GM12801 (cell line): ENCODE data around the gene TMPRSS7.

Source experiments
- TF ChIP-seq, protein P1 (sequence below): IDR thresholded peaks from one replicate; pipeline ENCODE4 v1.5.1; 2011; ENCODE audit warnings: control low read depth; ENCODE audit not compliant: insufficient read length; ENCODE audit errors: extremely low read depth

Gene TMPRSS7

GRCh38 chr3:112095731-112096130, 61.2 kb downstream of the TMPRSS7 start:
- TF ChIP-seq, protein P1, sequence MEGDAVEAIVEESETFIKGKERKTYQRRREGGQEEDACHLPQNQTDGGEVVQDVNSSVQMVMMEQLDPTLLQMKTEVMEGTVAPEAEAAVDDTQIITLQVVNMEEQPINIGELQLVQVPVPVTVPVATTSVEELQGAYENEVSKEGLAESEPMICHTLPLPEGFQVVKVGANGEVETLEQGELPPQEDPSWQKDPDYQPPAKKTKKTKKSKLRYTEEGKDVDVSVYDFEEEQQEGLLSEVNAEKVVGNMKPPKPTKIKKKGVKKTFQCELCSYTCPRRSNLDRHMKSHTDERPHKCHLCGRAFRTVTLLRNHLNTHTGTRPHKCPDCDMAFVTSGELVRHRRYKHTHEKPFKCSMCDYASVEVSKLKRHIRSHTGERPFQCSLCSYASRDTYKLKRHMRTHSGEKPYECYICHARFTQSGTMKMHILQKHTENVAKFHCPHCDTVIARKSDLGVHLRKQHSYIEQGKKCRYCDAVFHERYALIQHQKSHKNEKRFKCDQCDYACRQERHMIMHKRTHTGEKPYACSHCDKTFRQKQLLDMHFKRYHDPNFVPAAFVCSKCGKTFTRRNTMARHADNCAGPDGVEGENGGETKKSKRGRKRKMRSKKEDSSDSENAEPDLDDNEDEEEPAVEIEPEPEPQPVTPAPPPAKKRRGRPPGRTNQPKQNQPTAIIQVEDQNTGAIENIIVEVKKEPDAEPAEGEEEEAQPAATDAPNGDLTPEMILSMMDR, result no peak

GRCh38 chr3:112096176-112096575, 61.6 kb downstream of the TMPRSS7 start:
- TF ChIP-seq, protein P1, result no peak

DNA sequence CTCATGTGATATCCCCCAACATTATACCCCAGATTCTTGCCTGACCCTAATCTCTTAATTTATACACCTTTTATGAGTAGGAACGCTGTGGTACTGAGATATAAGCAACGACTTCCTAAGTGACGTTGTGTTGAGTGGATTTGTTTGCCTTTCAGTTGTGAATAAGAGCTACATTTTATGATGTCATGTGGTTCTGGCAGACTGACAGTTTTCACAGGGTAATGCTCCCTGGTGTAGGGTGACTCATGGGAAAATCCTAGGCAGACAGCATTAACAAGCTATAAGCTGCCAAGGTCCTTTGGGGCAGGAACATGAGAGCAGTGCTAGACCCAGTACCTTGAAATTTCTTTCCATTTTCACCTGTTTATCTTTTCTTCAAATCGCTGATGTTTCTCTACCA, 62.8 kb downstream of the TMPRSS7 start:
- TF ChIP-seq, protein P1, result no peak

GRCh38 chr3:112101916-112102315, 67.4 kb downstream of the TMPRSS7 start:
- TF ChIP-seq, protein P1, result no peak

- TF ChIP-seq, protein P1, result no peak
Observed at GRCh38 chr3:112104774-112105173, 70.2 kb downstream of the TMPRSS7 start.

DNA sequence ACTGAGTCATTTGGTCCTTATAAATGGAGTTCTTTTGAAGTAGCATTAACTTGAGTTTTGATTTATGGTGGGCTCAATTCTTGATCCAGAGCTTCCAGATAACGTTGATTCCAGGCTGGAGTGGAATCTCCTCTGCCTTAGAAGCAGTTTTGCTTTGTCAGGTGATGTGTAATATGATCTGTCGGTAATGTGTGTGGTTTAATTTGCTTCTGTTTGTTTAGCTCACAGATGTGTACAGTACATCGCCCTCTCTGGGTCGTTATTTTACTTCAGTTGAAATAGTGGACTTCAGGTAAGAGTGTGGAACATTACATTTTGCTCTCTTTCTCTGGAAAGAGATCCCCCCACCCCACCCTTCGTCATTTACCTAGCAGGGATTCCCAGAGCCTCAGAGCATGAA, 74.8 kb downstream of the TMPRSS7 start:
- TF ChIP-seq, protein P1, result no peak

- TF ChIP-seq, protein P1, result peak; percentile 42
Observed at GRCh38 chr3:112111785-112112402, 77.4 kb downstream of the TMPRSS7 start.
